ENCODE results near the gene PRMT5.

GRCh38 chr14:22973217-22974032, 44.2 kb upstream of the PRMT5 start:
- no peak for TF ChIP-seq POLR2A (IDR thresholded peaks at IDR 0.05)
- TF ChIP-seq CTCF (IDR thresholded peaks at IDR 0.05) = peak; percentile 46 to 69 (median 62)
- peak in 1 of 2 donors; percentile 58 for TF ChIP-seq POLR2AphosphoS5 (IDR thresholded peaks at IDR 0.05; ENCODE audit: insufficient read depth in 1 of 2, low read depth in 1 of 2)
